NCI-H128 (cell line): ENCODE data around the gene CALML4.
"Not testable (repeated sequence)": the region's sequence is repeated elsewhere in the genome, so short reads cannot be mapped to it uniquely, and the experiment has no call there.

Source experiments
- DNase-seq: peaks from one replicate; lab custom pipeline; 2025; ENCODE audit not compliant: unreplicated experiment; lab: John Stamatoyannopoulos, UW

Gene CALML4

DNA sequence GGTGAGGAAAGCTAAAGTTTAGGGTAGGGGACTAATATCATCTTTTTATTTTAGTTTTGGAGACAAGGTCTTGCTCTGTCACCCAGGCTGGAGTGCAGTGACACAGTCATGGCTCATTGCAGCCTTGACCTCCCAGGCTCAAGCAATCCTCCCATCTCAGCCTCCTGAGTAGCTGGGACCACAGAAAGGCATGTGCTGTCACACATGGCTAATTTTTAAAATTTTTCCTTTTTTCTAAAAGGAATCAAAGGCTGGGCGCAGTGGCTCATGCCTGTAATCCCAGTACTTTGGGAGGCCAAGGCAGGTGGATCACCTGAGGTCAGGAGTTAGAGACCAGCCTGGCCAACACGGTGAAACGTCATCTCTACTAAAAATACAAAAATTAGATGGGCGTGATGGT lies 20.3 kb upstream of the CALML4 start:
- DNase-seq, result not testable (repeated sequence)

DNA sequence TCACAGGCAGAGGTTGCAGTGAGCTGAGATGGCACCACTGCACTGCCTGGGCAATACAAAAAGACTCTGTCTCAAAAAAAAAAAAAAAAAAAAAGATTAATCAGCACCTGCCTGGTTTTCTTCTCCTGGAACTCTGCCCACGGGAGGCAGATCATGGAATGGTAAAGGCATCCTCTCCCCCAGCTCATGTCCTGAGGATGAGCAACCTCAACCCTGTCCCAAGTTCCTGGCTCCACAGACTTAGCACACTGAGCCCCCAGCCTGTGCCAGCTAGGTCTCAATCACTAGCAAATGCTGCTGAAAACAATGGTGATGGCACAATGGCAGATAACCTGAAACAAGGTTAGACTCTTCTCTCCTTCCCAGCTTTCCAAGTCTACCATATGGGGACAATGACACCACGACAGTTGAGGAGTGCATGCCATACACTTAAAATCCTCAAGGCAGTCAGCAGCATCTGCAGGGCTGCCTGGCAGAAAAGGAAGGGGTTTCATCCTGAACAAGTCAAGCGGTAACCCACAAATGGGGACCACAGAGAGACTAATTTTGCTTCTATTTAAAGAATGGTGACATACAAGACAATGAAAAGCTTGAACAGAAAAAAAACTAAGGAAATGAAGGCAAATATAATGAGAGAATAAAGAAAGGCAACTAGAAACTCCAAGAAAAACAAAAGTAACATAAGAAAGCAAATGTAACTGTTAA lies 19.6 kb upstream of the CALML4 start:
- no peak for DNase-seq

DNA sequence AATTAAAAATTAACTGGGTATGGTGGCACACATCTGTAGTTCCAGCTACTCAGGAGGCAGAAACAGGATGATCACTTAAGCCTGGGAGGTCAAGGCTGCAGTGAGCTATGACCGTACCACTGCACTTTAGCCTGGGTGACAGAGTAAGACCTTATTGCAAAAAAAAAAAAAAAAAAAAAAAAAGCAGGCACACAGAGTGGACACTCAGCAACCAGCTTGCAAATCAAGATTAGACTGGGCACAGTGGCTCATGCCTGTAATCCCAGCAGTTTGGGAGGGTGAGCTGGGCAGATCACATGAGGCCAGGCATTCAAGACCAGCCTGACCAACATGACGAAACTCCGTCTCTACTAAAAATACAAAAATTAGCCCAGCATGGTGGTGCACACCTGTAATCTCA lies 19.0 kb upstream of the CALML4 start:
- no peak for DNase-seq

DNA sequence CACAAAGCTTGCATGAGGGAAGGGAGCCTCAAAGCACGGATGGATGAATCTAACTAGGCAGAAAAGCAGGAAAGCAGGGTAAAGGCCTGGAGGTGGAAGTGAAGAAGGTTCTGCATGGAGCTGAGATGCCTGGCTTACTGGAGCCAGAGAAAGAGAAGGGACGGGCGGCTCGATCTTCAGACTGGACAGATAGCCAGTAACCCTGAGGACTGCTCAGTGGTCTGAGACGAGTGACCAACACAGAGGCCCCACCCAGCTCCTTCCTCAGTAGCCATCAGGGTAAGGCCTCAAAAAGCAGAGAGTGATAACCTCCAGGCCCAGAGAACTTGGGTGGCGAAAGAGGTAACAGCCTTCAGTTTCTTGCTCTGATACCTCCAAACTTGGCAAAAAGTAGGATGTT lies 18.0 kb upstream of the CALML4 start:
- no peak for DNase-seq

DNA sequence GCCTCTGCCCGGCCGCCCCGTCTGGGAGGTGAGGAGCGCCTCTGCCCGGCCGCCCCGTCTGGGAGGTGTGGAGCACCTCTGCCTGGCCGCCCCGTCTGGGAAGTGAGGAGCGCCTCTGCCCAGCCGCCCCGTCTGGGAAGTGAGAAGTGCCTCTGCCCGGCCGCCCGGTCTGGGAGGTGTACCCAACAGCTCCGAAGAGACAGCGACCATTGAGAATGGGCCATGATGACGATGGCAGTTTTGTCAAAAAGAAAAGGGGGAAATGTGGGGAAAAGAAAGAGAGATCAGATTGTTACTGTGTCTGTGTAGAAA lies 17.3 kb upstream of the CALML4 start:
- not testable (repeated sequence) for DNase-seq

DNA sequence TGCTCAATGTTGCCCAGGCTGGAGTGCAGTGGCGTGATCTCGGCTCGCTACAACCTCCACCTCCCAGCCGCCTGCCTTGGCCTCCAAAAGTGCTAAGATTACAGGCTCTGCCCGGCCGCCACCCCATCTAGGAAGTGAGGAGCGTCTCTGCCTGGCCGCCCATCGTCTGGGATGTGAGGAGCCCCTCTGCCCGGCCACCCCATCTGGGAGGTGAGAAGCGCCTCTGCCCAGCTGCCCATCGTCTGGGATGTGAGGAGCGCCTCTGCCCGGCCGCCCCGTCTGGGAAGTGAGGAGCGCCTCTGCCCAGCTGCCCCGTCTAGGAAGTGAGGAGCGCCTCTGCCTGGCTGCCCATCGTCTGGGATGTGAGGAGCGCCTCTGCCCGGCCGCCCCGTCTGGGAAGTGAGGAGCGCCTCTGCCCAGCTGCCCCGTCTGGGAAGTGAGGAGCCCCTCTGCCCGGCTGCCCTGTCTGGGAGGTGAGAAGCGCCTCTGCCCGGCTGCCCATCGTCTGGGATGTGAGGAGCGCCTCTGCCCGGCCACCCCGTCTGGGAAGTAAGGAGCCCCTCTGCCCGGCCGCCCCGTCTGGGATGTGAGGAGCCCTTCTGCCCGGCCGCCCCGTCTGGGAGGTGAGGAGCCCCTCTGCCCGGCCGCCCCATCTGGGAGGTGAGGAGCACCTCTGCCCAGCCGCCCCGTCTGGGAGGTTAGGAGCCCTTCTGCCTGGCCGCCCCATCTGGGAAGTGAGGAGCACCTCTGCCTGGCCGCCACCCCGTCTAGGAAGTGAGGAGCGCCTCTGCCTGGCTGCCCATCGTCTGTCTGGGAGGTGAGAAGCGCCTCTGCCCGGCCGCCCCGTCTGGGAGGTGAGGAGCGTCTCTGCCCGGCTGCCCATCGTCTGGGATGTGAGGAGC lies 16.6 kb upstream of the CALML4 start:
- not testable (repeated sequence) for DNase-seq

DNA sequence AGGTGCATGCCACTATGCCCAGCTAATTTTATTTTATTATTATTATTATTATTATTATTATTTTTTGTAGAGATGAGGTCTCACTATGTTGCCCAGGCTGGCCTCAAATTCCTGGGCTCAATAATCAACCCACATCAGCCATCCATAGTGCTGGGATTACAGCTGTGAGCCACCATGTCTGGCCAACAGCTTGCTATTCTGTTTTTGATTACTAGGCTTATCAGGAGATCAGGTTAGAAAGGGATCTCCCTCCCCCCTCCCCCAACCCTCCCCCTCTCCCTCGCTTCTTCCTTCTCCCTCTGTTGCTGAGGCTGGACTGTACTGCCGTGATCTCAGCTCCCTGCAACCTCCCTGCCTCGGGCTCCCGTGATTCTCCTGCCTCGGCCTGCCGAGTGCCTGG lies 15.8 kb upstream of the CALML4 start:
- DNase-seq, result no peak

DNA sequence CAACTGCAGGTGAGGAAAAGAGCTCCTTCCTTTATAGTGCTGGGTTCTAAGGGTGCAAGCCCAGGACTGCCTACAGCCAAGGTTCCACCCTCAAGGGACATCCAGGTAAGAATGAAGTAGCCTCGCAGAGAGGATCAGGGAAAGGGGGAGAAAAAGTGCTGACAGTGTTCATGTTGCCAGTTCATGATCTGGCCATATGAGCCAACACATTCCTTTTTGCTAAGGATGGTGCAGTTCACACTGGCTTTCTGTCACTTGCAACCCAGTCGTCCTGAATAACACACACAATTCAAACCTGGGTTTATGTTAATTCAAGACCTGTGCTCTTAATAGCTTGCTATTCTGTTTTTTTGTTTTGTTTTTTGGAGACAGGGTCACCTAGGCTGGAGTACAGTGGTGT lies 15.4 kb upstream of the CALML4 start:
- DNase-seq, result no peak

DNA sequence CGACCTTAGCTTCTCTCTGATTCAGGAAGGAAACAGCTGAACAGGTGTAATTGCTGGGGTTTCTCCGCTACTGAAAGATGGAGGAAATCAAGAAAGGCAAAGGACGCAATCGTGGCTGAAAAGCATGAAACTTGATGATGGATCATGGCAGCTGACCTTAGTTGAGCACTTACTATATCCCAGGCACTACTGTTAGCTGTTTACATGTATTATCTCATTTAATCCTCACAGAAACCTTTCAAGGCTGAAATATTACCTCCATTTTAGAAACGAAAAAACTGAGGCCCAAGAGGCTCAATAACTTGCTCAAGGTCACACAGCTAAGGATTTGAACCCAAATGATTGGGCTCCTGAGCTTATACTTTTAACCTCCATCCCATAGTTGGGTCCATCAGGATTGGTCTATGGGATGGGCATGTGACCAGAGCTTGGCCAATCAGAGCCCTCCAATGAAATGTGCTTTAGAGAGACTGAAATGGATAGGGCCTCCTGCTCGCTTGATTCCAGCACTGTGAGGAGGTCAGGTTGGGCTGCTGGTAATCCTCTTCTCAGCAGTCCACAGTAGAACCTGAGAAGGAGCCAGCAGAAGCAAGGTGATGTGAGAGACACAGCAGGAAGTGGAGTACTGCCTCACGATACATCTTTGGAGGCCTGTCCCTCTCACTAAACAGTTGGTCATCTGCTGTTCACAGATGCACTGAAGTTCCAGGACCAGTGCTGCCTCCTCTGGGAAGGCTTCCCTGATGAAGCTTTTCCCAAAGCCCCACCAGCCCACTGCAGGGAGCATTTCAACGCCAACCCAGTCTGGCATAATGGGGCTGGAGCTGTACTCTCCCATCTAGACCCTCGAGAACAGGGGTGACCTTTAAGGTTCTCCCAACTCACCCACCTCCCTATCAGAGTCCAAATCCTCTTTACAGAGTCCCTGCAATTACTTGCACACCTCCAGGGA lies 14.0 kb upstream of the CALML4 start:
- no peak for DNase-seq

DNA sequence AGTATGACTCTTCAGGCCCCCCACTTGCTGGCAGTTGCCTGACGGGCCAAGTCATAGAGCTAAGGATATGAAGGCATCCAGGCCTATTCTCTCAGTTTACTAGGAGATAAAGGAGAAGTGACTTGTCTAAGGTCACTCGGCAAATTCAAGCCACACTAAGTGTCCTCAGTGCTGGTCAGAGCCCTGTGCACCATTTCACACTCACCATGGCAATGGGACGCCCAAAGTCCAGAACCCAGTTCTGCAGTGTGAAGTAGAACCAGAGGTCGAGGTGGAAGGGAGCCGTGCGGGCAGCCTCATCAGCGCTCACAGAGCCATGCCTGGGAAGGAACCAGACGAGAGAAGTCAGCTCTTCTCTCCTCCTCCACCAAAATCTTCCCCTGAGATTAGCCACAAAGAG lies 13.2 kb upstream of the CALML4 start:
- DNase-seq, result no peak

DNA sequence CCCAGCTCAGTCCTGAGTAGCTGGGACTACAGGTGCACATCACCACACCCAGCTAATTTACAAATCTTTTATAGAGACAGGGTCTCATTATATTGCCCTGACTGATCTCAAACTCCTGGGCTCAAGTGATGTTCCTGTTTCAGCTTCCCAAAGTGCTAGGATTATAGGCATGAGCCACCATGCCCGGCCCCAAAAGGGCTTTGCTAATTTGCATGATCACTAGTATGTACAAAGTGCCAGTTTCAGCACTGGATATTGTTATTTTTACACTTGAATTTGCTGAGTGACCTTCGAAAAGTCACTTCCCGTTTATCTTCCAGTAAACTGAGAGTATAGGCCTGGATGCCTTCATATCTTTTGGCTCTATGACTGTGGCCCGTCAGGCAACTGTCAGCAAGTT lies 12.2 kb upstream of the CALML4 start:
- DNase-seq, result no peak

DNA sequence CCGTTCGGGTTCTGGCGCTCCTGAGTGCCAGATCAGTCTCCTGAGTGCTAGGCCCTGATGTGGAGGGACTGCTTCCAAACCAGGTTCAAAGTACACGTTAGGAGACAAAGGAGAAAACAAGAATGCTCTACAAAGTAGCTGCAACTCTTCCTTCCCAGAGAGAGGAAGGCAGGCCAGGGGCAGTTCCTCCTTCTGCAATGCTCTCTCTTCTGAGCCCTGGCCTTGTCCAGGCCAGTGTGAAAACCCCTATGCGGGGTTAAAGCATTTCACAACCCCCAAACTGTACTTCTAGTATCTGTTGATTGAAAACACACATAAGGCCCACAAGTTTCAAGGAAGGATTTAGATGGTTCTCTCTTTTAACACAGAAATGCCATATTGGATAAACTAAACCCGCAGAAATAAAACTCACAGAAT lies 9.7 kb upstream of the CALML4 start:
- no peak for DNase-seq

DNA sequence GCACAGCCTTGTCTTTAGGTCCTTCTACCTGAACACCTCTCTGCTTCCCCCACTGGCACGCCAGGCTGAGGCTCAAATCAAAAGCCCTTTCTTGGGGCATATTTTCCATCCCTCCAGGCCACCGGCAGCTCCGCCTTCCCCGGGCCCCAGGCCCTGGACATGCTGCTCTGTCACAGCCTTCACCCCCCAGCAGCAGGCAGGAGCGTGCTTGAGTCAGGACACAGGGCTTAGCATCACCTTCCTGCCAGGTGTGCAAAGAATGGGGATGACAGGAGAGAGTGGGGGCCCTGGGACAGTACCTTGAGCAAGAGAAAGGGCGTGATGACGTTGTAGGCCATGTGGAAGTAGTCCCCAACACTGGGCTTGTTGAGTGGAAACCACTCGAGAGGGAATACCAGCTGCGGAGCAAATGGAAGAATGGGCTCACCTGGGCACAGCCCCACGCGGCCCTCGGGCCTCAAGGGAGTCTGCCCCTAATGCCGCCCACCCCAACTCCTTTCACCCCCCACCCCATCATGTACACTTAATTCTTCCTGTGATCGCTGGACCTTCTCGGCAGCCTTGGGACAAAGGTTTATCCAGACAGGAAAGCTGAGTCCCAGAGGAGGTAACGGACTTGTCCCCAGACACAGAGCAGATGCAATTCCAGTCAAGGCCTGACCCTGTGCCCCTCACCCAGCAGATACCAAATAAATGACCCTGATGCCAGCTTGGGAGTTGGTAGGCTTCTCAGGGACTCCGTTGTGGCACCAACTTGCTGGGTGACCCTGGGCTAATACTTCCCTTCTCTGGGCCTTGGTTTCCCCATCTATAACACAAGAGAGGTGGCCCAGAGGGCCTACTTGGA lies 9.1 kb upstream of the CALML4 start:
- DNase-seq, result no peak

DNA sequence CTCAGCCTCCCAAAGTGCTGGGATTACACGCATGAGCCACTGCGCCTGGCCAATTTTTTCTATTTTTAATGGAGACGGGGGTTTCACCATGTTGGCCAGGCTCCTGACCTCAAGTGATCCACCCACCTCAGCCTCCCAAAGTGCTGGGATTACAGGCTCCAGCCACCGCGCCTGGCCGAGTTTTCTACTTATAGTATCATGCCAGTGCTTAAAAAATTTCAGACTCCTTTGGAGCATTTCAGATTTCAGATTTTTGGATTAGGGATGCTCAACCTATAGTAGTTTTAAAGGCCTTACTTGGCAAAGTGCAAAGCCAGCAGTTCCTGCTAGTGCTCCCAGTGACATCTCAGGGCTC lies 8.3 kb upstream of the CALML4 start:
- DNase-seq, result not testable (repeated sequence)

DNA sequence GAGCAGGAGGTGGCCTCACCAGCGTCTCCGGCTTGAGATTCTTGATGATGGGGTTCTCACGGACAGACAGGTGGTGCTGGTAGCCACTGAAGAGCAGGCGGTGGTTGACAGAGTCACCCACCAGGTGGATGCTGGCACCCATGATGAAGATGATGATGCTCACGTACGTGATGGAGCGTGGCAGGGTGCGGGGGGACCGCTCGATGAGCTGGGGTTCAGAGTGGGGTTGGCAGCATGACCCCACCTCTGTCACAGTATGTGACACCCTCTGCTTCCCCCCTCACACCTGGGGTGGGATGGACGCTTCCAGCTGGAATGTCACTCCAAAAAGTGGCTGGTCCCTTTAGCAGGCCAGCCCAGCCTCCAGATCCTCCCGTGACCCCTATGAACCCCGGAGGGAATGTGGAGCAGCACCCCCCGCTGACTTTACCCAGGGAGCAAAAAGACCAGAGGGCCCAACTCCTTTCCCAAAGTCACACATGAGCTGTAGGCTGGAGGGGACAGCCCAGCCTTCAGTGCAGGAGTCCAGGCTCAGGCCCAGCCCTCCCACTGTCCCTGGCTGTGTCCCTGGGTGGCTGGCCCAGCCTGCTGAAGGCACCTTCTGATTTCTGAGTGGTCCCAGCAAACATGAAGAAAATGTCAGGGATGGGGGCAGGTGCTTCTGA lies 6.7 kb upstream of the CALML4 start:
- DNase-seq, result no peak

DNA sequence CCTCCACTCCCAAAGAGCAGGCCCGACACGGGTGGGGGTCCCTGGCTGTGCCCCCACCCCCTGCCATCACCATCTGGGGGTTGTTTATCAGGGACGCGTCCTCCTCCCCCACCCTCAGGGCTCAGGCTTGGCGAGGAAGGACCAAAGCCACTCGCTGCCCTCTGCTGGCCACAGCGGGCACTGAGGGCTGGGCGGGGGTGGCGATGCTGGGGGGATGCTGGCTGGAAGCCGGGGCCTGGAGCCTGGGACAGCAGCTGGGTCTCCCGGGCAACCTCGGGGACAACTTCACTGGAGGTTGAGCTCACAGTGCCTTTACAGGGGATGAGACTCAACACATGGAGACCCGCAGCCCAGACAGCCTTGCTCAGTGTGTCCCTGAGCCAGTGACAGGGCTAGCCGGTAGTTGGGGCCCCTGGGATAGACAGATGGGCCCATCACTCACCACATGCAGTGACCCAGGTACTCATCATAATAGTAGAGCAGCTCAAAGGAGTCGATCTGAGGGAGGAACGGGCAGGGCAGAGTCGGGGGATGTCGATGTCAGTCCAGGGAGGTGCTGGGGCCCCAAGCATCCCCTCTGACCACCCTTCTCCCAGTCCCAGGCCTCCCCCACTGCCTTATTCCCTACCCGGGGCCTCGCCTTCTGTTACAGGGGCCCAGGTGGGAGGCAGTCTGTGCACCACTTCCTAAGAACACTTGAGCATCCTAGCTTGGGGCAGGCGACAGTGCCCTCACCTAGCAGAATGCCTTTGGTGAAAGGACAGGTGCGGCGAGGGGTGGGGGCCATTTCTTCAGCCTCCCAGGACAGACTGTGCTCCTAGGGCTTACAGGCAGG lies 5.9 kb upstream of the CALML4 start:
- DNase-seq, result no peak

DNA sequence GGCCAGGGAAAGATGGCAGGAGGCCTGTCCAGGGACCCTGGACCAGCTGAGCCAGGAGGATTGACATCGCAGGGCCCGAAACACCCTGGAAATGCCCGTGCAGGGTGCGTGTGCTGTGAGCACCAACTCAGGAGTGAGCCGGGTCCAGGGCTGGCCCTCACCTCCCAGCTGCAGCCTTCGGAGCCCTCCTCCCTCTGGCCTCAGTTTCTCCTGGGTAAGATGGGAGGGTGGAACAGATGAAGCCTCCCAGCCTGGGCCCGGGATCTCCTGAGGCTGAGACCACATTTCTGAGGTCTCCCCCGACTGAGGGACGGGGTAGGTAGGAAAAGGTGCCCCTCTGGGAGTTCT lies 5.3 kb upstream of the CALML4 start:
- no peak for DNase-seq

DNA sequence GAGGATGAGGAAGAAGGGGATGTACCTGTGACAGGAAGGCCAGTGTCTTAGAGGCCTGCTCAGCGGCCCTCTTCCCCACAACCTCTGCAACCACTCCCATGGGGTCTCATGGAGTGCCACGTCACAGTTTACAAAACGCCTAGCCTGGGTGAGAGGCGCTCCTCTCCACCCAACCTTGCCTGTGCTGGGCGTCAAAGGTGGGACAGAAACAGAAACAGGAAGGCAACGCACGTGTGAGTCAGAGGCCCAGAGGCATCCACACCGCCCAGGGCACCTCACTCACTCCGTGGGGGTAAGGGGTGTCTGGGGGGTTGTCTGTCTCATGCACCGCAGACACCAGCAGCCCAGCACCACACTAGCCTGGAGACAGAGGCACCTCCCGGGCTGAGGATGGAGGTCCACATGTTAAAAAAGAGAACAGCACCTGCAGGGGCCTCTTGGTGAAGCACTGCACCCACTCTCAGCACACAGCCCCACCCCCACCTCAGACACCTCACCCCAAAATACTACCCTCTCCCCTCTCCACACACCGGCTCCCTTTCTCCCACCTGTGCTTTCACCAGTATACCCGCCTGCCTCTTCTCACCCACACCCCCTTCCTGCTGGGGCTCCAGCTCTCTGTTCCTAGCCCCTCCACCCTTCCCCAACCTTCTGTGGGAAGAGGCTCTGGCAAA lies 4.7 kb upstream of the CALML4 start:
- DNase-seq, result no peak

DNA sequence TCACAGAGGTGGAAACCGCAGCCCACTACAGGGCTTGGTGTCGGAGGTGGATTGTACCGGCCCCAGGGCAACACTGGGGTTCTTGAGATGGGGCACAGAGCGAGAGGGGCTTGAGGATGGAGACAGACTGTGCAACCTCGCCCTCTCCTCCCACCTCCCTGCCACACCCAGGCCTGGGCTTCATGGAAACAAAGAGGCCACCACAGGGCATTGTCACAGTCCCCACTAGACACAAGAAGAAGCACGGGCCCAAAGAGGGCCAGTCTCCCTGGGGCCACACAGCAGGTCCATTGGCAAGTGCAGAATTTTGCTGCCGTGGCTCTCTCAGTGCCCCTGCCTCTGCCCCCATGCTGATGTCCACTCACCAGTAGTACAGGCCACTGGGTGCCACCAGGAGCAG lies 4.1 kb upstream of the CALML4 start:
- no peak for DNase-seq
